Measurements from ENCODE around the gene GAN. TPM values are rescaled to one million over a fixed set of nuclear protein-coding genes. Genes with fewer than 3 reads are reported as not detected.

Gene GAN, protein sequence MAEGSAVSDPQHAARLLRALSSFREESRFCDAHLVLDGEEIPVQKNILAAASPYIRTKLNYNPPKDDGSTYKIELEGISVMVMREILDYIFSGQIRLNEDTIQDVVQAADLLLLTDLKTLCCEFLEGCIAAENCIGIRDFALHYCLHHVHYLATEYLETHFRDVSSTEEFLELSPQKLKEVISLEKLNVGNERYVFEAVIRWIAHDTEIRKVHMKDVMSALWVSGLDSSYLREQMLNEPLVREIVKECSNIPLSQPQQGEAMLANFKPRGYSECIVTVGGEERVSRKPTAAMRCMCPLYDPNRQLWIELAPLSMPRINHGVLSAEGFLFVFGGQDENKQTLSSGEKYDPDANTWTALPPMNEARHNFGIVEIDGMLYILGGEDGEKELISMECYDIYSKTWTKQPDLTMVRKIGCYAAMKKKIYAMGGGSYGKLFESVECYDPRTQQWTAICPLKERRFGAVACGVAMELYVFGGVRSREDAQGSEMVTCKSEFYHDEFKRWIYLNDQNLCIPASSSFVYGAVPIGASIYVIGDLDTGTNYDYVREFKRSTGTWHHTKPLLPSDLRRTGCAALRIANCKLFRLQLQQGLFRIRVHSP
- total RNA-seq = 7.6 and 8.1 TPM in 2 replicates

DNA sequence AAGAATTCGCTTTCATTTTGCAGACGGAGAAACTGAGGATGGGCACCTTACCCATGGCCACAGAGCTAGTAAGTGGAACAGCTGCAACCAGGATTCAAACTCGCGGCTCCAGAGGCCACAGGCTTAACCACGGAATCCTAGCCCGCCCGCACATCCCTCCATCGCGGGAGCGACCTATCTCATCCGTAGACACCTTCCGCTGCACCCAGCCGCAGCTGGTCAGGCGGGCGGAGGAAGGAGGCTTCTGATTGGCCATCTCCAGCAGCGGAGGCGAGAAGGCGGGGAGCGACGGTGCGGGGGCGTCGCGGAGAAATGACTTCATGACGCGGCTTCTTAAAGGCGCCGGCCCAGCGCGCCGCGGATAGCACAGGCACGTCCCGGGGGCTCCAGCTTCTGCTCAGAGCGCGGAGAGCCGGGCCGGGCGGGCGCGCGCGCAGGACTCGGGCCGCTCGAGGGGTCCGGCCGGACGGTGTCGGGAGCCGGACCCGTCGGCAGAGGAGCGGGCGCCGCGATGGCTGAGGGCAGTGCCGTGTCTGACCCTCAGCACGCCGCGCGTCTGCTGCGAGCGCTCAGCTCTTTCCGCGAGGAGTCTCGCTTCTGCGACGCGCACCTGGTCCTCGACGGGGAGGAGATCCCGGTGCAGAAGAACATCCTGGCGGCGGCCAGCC lies at the start of gene GAN:
Gene GAN (plus strand): TSS at position 360 of the 668 bp plus-strand sequence. CDS start 152 bp downstream, at position 512.
- intact Hi-C loops (cut with micrococcal nuclease) = loop anchor here (1.0 to 10.0 kb wide), 7 partner anchors 133 to 465 kb away; partner anchors contain the start of genes C16orf46, CENPN, CMC2 and GCSH

DNA sequence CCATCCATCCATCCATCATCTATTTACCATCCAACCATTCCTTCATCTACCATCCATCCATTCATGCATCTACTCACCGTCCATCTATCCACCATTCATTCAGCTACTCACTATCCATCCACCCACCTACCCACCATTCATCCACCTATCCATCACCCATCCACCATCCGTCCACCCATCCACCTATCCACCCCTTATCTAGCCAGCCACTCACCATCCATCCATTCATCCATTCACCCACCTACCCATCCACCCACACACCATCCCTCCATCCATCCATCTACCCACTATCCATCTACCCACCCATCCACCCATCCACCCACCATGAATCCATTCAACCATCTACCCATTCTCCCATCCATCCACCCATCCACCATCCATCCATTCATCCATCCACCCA lies 49.7 kb upstream of the GAN start:
- intact Hi-C loops (cut with micrococcal nuclease) = no loop called here

DNA sequence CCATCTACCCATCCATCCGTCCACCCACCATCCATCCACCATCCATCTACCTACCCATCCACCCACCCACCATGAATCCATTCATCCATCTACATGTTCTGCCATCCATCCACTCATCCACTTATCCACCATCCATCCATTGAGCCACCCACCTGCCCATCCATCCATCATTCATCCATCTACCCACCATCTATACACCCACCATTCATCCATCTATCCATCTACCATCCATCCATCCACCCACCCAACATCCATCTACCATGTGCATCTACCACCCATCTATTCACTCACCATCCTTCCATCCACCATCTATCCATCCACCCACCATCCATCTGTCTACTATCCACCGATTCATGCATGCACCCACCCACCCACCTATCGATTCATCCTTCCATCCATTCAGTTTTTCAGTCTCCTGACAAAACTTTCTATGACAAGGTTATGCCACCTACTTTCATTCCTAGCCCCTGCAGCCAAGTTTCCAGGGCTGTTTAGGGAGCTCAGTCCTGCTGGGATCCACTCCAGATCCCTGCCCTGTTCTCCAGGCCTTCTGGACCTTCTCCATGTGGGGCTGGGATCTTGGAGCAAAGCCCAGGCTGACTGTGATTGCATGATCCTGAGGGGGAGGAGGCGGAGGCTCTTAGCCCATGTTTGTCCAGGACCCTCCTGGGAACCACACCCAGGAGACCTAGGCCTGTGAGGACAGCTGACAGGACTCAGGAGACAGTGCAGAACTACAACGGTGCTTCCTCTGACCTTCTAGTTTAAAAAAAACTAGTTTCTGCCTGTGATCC lies 48.9 kb upstream of the GAN start:
- intact Hi-C loops (cut with micrococcal nuclease) = no loop called here

DNA sequence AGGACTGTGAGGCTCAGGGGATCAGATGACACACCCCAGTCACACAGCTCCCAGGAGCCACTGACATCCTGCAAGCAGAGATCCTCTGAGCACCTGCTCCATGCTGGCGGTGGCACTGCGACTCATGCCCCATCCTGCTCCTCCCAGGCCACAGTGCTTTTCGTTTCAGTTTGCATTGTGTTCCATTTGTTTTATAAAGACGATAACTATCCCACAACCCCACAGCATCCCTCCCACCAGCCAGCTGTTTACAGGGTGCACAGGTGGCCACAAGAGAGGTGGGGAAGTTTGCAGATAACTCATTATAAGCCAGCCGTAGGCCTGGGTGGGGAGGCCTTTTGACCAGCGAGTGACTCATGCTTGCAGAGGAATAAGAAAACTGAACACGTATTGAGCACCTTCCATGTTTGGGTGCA lies 48.1 kb upstream of the GAN start:
- intact Hi-C loops (cut with micrococcal nuclease) = no loop called here

DNA sequence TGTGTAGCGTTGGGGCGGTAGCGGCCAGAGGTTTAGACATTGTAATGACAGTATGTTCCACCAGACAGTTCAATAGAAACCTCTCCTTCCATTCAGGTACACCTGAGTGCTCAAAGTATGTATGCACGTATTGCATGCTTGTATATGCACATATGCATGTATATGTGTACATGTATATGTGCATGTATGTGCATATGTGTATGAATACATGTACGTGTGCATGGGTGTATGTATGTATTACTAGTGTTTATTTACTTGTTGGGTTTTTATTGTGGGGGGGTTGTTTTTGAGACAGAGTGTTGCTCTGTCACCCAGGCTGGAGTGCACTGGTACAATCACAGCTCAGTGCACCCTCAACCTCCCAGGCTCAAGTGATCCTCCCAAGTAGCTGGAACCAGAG lies 46.3 kb upstream of the GAN start:
- intact Hi-C loops (cut with micrococcal nuclease) = no loop called here

DNA sequence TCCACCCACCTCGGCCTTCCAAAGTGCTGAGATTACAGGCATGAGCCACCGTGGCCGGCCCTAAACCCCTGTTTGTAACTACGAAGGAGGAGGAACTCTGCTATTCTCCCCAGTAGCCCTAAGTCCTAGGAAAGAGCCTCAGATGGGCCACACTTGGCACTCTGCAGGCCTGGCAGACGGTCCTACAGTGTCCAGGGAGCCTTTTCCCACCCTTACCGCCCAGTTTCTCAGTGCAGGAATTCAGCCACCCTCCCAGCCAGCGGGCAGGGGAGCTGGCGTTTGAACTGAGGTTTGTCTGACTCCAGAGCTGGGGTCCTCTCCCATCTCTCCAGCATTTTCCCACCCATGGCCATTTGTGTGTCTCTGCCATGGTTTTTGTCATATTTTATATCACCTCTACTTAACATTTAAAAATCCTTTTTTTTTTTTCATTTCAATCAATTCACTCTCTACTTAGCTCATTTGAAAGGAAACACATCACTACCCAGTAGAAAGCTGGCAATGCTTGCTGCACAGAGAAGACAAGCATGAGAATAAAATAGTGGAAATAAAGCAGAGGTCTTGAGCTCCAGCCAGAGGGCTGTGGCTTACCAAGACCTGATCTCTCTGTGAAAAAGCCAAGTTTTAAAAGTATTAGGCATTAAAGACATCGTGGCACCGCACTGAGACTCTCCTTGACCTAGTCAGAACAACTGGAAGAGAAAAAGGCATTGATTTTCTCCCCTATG lies 41.4 kb upstream of the GAN start:
- intact Hi-C loops (cut with micrococcal nuclease) = no loop called here

DNA sequence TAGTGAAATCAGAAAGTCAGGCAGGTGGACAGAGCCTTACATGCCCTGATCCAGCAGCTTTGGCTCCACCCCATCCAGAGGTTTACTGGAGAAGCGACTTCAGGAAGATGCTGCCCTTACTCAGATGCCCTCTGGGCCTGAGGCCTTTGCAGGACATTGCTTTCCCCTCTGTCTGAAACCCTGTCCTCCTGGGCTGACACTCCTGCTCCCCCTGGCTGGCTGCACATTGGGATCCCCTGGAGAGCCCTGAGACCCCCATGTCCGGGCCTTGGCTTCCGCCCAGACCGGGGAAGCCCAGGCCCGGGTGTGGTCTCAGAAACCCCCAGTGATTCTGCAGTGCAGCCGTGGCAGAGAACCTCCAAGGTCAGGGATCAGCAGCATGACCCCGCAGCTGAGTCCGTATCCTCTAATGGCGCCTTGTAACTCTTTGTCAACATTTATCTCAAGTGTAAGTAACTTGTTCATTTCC lies 39.7 kb upstream of the GAN start:
- intact Hi-C loops (cut with micrococcal nuclease) = no loop called here

DNA sequence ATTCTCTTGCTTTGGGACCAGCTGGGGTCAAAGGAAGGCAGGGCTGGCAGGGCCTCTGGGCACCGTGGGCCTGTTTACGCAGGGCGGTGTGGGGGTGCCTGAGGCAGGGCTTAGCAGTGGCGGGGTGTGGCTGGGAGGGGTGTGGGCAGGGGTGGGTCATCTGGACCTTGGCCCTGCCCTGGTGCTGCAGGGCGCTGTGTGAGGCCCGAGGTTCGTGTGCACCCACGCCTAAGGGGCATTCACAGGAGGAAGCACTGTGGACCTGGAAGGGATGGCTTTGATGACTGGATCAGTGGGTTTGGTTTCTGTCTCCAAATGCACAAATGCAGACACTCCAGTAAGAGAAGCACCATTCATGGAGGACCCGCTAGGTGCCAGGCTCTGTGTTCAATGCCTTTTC lies 39.0 kb upstream of the GAN start:
- intact Hi-C loops (cut with micrococcal nuclease) = no loop called here

DNA sequence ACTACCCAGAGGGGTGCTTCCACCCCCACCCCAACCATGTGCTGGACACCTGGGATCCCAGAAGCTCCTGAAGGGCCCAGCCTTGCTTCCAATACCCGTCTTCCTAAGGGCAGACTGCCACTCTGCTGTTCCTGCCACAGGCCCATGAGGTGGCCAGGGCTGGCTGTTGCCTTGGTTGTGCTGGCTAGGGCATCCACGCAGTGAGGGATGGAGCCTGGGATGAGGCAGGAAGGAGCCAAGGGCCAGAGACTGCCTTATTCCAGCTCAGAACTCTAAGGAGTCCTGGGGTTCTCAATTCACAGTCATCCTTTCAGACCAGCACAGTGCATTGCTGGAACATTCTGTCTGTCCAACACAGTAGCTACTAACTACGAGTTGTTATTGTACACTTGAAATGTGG lies 38.4 kb upstream of the GAN start:
- intact Hi-C loops (cut with micrococcal nuclease) = no loop called here

DNA sequence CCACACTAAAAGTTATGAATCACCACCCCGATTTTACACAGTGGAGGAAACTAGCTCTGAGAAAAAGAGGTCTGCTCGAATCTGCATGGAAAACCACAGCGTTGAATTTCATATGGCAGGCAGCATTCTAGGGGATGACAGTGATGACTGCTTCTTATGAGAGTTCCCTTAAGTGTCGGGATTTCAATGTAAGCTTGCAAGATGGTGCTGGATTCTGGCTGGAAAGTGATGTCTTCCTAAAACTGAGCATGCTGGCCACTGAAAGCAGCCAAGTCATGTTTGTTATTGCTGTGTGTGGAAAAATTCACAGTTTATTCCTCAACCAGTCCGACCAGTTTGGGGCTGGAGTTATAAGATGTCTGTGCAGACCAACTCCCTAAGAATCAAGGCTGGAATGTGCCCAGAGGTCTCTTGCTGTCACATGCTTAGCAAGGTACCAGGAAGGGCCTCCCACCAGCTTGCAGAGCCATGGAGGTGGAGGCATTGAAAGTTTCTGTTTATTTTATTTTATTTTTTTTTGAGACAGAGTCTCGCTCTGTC lies 37.2 kb upstream of the GAN start:
- intact Hi-C loops (cut with micrococcal nuclease) = no loop called here

DNA sequence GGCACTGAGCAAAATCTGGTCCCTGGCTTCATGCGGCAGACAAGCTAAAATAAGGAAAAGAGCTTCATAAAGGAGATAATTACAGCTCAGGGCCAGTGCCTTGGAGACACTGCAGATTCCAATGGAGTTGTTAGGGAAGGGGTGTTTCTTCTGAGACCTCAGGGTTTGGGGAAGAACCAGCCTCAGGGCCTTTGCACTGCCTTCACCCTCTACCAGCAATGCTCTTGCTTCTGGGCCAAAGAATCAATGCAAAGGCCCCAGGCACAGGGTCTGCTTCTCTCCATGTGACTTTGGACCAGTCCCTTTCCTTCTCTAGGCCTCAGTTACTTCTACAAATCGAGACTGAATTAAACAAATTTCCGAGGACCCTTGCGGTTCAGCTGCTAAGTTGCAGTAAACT lies 36.2 kb upstream of the GAN start:
- intact Hi-C loops (cut with micrococcal nuclease) = no loop called here

DNA sequence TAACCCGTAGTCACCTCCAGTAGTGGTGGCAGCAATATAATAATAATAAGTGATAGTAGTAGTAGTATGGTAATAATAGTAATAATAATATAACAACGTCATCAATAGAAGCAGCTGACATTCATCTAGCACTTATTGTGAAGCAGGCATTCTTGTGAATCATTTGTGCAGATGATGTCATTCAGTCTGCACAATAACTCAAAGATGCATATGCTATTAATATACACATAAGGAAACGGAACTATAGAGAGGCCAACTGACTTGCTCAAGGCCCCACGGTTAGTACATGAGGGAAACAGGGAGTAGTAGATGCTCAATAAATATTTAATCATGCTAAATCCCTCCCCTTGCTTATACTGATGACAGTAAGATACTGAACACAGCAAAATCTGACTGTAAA lies 35.4 kb upstream of the GAN start:
- intact Hi-C loops (cut with micrococcal nuclease) = no loop called here

DNA sequence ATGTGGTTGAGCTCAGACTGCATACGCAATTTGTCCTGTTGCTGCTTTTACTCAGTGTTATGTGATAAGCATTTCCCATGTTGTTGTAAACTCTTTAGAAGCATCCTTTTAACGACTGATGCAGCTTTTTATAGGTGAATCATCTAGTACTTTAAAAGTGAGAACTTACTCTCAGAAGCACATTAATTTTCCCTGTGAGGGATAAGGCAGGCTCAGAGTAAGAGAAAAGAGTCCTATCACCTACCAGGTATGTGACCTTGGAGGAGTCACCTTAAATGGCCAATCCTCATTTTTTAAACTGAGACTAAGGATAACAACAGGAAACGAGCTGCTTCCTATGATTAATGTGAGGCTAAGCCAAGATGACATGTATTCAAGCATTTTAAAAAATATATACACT lies 34.4 kb upstream of the GAN start:
- intact Hi-C loops (cut with micrococcal nuclease) = no loop called here

DNA sequence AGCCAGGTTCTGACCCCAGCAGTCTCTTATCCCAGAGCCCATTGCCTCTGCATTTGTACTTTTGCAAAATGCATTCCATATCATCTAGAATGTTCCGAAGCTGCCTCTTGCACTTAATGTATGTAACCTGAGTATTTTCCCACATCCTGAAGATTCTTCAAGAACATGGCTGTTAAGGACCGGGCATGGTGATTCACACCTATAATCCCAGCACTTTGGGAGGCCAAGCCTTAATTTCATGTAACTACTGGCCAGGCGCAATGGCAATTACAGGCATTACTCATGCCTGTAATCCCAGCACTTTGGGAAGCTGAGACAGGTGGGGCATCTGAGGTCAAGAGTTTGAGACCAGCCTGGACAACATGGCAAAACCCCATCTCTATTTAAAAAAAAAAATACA lies 31.7 kb upstream of the GAN start:
- intact Hi-C loops (cut with micrococcal nuclease) = no loop called here

DNA sequence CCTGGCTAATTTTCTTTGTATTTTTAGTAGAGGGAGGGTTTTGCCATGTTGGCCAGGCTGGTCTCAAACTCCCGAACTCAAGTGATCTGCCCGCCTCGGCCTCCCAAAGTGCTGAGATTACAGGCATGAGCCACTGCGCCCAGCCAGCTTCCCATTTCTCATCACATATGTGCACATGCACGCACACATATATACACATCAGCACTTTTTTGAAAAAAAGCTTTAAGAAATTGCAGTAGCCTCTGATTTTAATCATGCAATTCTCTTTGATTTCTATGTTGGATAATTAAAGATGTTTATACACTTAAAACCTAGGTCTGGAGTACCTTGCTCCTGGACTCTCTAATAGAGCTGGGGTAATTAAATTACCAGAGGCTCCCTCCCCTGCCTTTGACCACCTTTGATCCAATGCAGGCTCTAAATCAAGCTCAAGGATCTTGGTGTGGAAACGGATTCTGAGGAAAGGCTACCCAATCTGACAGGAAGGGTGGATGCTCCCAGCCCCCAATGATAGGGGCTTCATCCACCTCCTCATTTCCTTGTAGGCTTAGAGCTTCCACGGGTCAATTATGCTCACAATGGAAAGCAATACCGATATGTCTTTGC lies 29.7 kb upstream of the GAN start:
- intact Hi-C loops (cut with micrococcal nuclease) = no loop called here

DNA sequence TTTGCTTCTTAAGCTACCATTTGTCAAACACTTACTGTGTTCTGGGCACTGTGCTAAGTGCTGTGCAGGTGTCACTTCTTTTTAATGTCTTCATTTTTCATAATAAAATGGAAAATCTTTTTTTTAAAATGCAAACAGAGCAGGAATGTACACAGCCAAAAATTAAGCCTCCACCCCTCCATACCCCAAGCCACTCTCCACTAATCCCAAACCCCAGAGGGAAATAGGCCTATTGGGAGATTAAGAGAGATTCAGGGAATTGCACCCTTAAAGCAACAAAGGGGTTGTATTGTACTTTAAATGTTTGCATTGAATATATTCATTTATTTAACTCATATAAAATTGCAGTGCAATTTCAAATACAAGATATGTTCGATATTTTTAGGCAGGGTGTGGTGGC lies 28.6 kb upstream of the GAN start:
- intact Hi-C loops (cut with micrococcal nuclease) = no loop called here

DNA sequence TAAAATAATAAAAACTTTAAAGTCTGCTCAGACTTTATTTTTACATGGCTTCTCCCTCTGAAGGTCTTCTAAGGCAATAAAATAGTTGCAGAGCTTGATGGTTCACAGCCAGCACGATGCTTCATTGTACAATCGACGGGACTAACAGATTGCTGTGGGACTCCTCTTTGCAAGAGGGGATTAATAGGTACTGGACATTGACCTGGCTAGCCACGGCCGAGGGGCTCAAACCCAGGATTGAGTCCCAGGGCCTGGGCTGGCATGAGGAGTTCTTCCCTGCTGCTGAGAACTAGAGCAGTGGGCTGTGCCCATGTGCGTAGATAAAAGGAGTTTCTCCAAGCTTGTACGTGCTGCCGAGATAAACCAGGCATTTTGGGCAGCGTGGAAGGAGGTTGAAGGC lies 23.6 kb upstream of the GAN start:
- intact Hi-C loops (cut with micrococcal nuclease) = no loop called here

DNA sequence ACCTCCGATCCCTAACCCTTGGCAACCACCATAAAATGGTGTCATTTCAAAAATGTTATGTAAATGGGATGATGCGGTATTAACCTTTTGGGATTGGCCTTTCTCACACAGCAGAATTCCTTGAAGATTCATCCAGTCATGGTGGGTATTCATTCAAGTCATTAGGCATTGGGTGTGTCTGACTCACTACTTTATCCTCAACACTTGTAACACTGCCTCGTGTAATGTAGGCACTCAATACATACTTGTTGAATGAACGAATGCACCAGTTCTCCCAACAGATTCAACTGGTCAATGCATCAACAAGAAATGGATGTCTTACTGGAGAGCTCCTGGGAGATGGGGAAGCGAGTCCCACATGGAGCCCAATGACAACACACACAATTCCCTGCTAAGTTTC lies 21.8 kb upstream of the GAN start:
- intact Hi-C loops (cut with micrococcal nuclease) = no loop called here

DNA sequence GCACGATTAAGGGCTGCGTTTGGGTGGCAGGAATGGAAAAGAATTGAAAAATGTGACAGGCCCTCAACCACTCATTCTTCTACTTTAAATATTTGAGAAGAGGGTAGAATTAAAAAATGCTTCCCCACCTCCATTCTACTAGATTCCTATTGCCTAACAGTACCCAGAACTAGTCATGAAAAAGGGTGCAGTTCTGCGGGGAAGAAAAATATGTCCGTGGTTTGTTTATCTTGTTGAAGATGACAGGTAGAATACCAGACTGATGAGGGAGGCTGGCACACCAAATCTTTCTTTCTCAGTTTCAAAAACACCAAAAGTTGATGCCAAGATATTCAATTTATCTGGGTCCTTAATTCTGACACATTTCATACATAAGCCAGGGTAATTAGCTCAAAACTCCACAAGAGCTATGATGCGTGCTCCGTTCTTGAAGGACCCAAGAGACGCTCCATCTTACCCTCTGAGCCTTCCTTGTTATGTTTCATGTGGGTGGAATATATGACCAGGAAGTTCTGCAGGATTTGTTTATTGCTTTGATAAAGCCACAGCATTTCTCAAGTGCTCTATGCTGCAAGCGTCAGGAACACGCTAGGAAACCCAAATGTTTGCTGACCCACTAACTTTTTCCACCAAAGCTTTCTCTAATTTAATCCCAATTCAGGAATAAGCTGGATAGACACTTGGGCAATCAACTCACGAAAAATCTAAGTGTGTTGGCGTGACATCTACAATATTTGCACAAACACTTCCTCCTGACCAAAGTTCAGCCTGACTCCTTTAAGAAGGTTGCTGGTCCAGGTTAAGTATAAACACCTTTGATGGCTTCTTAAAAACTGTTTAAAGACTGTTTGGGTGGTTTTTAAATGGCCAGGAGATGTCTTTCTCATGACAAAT lies 20.6 kb upstream of the GAN start:
- intact Hi-C loops (cut with micrococcal nuclease) = no loop called here
